Progenitor cell of endocrine pancreas (in vitro differentiated cells): ENCODE measurements around the gene RPTOR. TPM values are rescaled to one million over a fixed set of nuclear protein-coding genes. Genes with fewer than 3 reads are reported as not detected.

Experiments
- DNase-seq: peaks from one replicate; pipeline ENCODE4 v3.0.0; 2021; ENCODE audit warnings: low spot score; ENCODE audit not compliant: unreplicated experiment
- H3K27ac Mint-ChIP-seq: 2 replicates; pipeline ENCODE4 v1.8.0; 2021; ENCODE audit warnings: mild to moderate bottlenecking, moderate library complexity, mixed read lengths
- H3K27me3 Mint-ChIP-seq: 2 replicates; pipeline ENCODE4 v1.8.0; 2021; ENCODE audit warnings: mixed read lengths
- H3K36me3 Mint-ChIP-seq: 2 replicates; pipeline ENCODE4 v1.8.0; 2022; ENCODE audit warnings: mixed read lengths; ENCODE audit not compliant: insufficient read depth
- H3K4me1 Mint-ChIP-seq: 2 replicates; pipeline ENCODE4 v1.8.0; 2021; ENCODE audit warnings: low read depth, mixed read lengths
- H3K4me3 Mint-ChIP-seq: 2 replicates; pipeline ENCODE4 v1.8.0; 2021; ENCODE audit warnings: low read depth, mild to moderate bottlenecking, moderate library complexity, mixed read lengths
- H3K9me3 Mint-ChIP-seq: 2 replicates; pipeline ENCODE4 v1.8.0; 2021; ENCODE audit warnings: low read depth, mixed read lengths
- CTCF ChIP-seq: fragments of 200-600 bp; sonication (generic); IDR thresholded peaks from one replicate; pipeline ENCODE4 v1.5.0; 2021; ENCODE audit warnings: antibody characterized with exemption, mild to moderate bottlenecking; ENCODE audit not compliant: unreplicated experiment
- total RNA-seq: library from RNA; stranded (reverse); gene quantifications from 2 replicates; pipeline ENCODE4 v1.2.1, GENCODE V29; 2021

The RPTOR gene
- total RNA-seq, 1 donor from 2014 or later: 40.0 TPM

DNA sequence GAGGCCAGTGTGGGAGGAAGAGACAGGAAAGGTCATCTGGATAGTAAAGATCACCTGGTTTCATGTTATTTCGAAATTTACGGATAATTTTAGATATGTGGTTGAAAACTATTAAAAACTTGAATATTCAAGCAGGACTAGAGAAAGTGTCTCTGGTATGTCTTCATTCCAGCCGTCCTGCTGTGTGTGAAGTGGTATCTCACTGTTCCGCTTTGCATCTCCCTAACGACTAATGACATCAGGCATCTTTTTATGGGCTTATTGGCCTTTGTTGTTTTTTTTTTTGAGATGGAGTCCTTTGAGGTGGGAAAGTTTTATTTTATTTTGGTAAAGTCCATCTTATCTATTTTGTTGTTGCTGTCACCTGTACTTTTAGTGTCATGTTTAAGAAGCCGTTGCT lies 232.6 kb downstream of the RPTOR start:
- H3K27me3 Mint-ChIP-seq: no peaks in the 10 kb centered on the region
- peaks cover 3% of the 10 kb centered on the region for H3K36me3 Mint-ChIP-seq
- H3K4me1 Mint-ChIP-seq: no peaks in the 10 kb centered on the region
- no peak overlapping the region for H3K27ac Mint-ChIP-seq
- DNase-seq: no peak
- no peaks in the 10 kb centered on the region for H3K9me3 Mint-ChIP-seq
- no peak for TF ChIP-seq CTCF
- no peak overlapping the region for H3K4me3 Mint-ChIP-seq

DNA sequence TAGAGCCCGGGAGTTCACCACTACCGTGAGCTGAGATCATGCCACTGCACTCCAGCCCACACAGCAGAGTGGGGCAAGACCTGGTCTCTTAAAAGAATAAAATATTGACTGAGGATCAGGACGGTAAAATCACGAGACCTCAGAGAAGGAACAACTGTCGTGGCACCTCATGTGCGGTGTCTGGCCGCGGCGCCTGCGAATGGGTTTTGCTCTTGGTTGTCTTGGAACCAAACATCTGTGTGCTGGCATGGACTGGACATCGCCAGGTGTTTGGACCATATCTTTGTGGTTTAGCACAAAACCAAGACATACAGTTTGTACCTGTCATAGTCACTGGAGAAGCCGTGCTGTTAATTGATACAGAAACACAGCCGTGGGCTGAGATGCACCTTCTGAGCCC lies 234.1 kb downstream of the RPTOR start:
- no peak for TF ChIP-seq CTCF
- no peaks in the 10 kb centered on the region for H3K27me3 Mint-ChIP-seq

DNA sequence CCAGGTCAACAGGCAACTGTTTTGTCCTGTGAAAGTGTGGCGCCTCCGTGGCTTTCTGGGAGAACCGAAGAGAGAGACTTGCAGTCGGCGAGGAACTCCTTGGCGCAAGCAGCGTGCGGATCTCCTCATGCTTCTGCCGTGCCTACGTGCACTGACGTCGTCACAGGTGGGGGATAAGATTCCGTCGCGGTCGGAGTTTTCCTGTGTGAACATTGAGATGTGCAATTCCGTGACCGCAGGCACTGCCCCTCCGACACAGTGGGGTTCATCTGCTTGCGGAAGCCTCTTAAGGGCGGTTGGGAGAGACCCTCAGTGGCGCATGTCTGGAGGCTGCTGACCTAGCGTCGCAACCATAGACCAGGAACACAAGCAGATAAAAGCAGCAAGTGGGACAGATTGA lies 234.7 kb downstream of the RPTOR start:
- H3K27me3 Mint-ChIP-seq: no peaks in the 10 kb centered on the region
- TF ChIP-seq CTCF: no peak
- no peak overlapping the region for H3K27ac Mint-ChIP-seq
- H3K4me3 Mint-ChIP-seq: no peak overlapping the region
- DNase-seq: no peak
- no peaks in the 10 kb centered on the region for H3K4me1 Mint-ChIP-seq
- peaks cover 3% of the 10 kb centered on the region for H3K36me3 Mint-ChIP-seq
- H3K9me3 Mint-ChIP-seq: no peaks in the 10 kb centered on the region

More for the DNA sequence above, 234.1 kb downstream of the RPTOR start:
- no peak for DNase-seq
- Mint-ChIP-seq H3K9me3 (no peaks in the 10 kb centered on the region), H3K4me1 (no peaks in the 10 kb centered on the region), H3K36me3 (peaks cover 3% of the 10 kb centered on the region), H3K4me3 (no peak overlapping the region), H3K27ac (no peak overlapping the region)

GRCh38 chr17:80779961-80780380 lies 235.3 kb downstream of the RPTOR start:
- Mint-ChIP-seq H3K27me3 (no peaks in the 10 kb centered on the region), H3K9me3 (no peaks in the 10 kb centered on the region), H3K4me1 (no peaks in the 10 kb centered on the region), H3K4me3 (no peak overlapping the region), H3K36me3 (peaks cover 3% of the 10 kb centered on the region), H3K27ac (no peak overlapping the region)
- TF ChIP-seq CTCF: no peak
- no peak for DNase-seq

DNA sequence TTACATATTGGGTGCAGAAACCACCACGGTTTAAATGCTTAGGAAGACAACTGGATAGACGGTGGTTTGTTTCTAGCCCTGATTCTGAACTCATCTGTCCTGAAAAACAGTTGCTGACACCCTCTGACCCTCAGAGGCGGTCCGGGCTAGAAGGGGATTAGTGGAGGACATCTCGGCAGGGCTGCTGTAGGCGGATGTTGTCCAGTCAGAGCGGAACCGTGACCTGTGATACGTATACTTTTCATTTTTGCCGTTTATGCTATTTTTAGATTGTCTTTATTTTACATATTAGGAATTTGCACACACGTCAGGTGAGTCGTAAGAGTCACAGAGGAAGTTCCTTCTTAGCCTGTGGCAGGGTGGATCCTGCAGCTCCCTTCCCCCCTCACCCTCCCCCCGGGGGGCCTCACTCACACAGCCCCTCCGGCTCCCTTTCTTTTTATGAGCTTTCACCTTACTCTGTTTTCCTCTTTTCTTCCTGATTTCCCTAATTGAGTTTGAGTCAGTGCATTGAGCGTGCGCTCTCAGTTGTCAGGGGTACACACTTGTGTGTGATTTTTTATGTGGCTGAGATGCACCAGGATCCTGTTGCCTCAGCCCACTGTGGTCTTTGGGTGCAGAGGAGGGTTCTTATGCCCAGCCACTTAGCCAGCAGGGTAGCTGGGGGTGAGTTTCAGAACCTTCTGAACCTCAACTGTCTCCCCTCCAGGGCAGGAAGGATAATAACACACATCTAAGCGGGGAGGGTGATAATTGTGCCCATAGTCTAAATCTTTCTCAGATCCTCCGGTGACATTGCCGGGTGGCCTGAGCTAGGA lies 236.0 kb downstream of the RPTOR start:
- Mint-ChIP-seq H3K27ac (no peak overlapping the region), H3K36me3 (peaks cover 3% of the 10 kb centered on the region), H3K4me3 (no peak overlapping the region), H3K27me3 (no peaks in the 10 kb centered on the region), H3K9me3 (no peaks in the 10 kb centered on the region), H3K4me1 (no peaks in the 10 kb centered on the region)
- DNase-seq: no peak
- no peak for TF ChIP-seq CTCF
